Measurements from ENCODE around the gene C1orf35.

DNA sequence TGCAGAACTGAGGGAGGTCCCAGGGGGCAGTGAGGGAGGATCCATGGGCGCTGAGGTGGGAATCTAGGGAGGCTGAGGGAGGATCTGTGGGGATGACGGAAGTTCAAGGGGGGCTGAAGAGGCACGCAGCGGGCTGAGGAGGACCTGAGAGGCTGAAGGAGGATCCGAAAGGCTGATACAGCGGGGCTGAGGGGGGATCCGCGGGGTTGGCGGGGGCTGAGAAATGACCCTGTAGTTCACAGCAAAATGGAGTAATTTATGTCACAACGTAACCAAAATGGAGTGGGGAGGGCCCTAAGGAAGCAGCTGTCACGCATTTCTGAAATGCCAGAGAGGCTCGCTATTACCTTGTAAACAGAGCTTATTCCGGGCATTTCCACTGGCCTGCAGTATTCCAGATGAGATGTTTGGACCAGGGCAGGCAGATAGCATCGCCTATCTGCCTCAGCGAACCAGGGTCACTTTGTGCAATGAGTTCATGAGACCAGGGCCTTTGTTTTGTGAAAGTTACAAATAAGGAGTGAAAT, 6.9 kb upstream of the C1orf35 start:
- TF ChIP-seq XRCC5 (IDR thresholded peaks at IDR 0.05; ENCODE audit: low read depth, low read length) (no peak), PCBP1 (IDR thresholded peaks at IDR 0.05; ENCODE audit: low read depth, low read length, poor library complexity, severe bottlenecking) (no peak), EZH2 (IDR thresholded peaks at IDR 0.05; ENCODE audit: borderline replicate concordance, low read depth, low read length) (no peak), TRIM28 (IDR thresholded peaks at IDR 0.05) (no peak), JUN (IDR thresholded peaks at IDR 0.05; ENCODE audit: borderline replicate concordance, low read depth, low read length) (no peak), JUN (CRISPR knock-in tag; IDR thresholded peaks at IDR 0.05; ENCODE audit: borderline replicate concordance) (no peak), PHB2 (IDR thresholded peaks at IDR 0.05; ENCODE audit: low read depth) (no peak), FOXM1 (IDR thresholded peaks at IDR 0.05; ENCODE audit: low read depth) (no peak), FOXM1 (CRISPR knock-in tag; IDR thresholded peaks at IDR 0.05; ENCODE audit: low read depth) (no peak), ZNF347 (CRISPR knock-in tag; IDR thresholded peaks at IDR 0.05; ENCODE audit: low read depth) (no peak)
- TF ChIP-seq, protein P1, sequence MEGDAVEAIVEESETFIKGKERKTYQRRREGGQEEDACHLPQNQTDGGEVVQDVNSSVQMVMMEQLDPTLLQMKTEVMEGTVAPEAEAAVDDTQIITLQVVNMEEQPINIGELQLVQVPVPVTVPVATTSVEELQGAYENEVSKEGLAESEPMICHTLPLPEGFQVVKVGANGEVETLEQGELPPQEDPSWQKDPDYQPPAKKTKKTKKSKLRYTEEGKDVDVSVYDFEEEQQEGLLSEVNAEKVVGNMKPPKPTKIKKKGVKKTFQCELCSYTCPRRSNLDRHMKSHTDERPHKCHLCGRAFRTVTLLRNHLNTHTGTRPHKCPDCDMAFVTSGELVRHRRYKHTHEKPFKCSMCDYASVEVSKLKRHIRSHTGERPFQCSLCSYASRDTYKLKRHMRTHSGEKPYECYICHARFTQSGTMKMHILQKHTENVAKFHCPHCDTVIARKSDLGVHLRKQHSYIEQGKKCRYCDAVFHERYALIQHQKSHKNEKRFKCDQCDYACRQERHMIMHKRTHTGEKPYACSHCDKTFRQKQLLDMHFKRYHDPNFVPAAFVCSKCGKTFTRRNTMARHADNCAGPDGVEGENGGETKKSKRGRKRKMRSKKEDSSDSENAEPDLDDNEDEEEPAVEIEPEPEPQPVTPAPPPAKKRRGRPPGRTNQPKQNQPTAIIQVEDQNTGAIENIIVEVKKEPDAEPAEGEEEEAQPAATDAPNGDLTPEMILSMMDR (IDR thresholded peaks at IDR 0.05 in 2 of 3, conservative IDR thresholded peaks at IDR 0.05 in 1 of 3; ENCODE audit: insufficient read depth in 2 of 3, low read depth in 1 of 3, low read length in 3 of 3) = no peak
- TF ChIP-seq, protein P2, sequence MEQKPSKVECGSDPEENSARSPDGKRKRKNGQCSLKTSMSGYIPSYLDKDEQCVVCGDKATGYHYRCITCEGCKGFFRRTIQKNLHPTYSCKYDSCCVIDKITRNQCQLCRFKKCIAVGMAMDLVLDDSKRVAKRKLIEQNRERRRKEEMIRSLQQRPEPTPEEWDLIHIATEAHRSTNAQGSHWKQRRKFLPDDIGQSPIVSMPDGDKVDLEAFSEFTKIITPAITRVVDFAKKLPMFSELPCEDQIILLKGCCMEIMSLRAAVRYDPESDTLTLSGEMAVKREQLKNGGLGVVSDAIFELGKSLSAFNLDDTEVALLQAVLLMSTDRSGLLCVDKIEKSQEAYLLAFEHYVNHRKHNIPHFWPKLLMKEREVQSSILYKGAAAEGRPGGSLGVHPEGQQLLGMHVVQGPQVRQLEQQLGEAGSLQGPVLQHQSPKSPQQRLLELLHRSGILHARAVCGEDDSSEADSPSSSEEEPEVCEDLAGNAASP (IDR thresholded peaks at IDR 0.05) = no peak
